GDM1 (cell line): ENCODE results near the gene PI16.

Experiments
- DNase-seq: peaks from one replicate; lab custom pipeline; 2025; lab: John Stamatoyannopoulos, UW

PI16 gene

GRCh38 chr6:36954262-36954931, at the start of gene PI16:
Gene PI16, plus strand, starts transcription at chr6:36954738. Its CDS starts 23 bp downstream, at chr6:36954761.
- DNase-seq, result peak; percentile 85

GRCh38 chr6:36904851-36905393, 49.6 kb upstream of the PI16 start:
- DNase-seq, result no peak

DNA sequence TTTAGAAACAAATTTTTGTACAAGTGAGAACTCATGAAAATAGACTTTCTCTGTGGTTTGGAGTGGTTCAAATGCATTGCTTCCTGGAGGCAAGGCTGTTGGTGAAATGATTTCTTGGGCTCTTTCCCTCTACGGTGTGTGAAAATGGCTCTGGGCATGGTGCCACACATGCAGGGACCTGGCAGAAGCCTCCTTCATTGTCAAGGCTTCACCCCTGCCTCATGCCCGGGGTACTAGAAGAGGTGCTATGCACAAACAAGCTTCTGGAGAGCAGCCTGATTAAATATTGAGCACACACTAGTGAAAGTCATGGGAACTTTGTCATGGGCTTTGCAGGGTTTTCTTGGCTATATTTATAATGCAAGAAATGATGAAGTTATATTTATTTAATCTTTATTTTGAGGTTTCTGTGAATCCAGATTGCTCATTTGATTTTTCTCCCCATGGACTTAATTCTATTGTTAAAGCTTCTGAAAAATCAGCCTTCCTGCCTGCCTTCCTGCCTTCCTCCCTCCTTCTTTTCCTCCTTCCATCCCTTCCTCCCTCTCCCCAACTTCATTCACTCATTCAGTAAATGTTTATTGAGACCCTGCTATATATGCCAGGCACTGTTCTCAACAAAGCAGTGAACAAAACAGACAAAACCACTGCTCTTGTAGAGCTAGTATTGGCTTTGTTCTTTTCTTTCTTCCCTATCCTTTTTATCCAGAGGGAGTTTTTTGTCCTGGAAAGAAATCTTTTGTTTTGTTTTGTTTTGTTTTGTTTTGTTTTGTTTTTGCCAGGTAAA, 47.8 kb upstream of the PI16 start:
- DNase-seq, result no peak

- no peak for DNase-seq
Measured at GRCh38 chr6:36907781-36908180, 46.8 kb upstream of the PI16 start.

GRCh38 chr6:36908747-36909146, 45.8 kb upstream of the PI16 start:
- DNase-seq, result no peak

DNA sequence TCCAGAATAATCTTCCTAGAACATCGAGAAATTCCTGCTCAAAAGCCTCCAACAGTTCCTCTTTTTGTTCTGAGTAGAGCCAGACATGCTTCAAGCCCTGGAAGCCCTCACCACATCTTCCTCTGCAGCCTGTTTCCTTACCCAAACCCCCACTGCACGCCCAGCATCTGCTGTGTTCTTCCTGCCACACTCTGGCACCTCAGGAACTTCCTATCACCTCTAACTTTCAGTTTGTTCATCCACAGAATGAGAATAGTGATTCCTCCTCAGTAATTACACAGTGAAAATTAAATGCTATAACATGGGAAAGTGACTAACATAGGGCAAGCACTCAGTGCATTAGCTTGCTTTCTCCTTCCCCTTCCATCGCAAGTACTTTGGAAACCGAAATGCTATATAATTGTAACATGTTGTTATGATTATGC, 42.5 kb upstream of the PI16 start:
- DNase-seq, result peak; percentile 92

DNA sequence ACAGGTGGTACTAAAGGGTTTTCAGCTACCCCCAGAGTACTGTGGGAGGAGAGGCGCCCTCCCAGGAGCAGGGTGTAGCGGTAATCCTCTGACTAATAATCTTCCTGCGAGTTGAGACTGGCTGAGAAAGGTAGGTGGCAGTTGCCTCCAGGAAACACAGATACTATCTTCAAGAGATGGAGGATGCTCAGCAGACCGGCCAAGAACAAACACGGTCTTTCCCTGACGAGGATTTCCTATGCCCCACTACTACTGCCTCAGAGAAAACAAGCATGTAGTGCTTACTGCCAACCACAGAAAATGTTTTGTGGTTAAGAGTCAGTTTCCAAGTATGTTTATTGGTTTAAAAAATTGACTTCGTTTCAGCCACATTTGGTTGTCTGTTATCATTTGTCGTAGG, 42.0 kb upstream of the PI16 start:
- DNase-seq, result peak; percentile 37

- no peak for DNase-seq
Measured at GRCh38 chr6:36913082-36913481, 41.5 kb upstream of the PI16 start.

DNA sequence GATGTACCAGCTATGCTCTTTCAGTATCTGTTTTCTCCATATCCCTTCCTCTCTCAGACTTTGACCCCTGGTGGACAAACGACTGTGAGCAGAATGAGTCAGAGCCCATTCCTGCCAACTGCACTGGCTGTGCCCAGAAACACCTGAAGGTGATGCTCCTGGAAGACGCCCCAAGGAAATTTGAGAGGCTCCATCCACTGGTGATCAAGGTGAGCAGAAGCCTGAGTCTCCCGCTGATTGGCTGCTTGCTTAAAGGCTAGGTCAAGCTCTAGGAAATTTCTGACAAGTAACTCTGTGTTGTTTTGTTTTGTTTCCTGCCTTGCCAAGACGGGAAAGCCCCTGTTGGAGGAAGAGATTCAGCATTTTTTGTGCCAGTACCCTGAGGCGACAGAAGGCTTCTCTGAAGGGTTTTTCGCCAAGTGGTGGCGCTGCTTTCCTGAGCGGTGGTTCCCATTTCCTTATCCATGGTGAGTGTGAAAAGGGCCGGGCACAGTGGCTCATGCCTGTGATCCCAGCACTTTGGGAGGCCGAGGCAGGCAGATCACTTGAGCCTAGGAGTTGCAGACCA, 40.2 kb upstream of the PI16 start:
- no peak for DNase-seq

DNA sequence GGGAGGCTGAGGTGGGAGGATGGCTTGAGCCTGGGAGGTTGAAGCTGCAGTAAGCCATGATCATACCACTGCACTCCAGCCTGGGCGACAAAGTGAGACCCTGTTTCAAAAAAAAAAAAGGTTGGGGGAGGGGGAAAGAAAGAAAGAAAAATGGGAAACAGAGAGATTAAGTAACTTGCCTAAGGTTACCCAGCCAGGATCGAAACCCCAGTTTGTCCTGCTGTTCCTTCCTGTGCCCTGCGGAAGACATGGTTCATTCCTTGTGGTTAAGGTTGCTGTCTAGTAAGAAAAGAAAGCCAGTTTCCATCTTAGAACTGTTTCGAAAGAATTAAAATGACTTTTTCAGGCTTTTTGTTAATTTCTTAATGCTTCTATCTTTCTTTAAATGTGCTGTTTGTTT, 38.9 kb upstream of the PI16 start:
- DNase-seq, result no peak

DNA sequence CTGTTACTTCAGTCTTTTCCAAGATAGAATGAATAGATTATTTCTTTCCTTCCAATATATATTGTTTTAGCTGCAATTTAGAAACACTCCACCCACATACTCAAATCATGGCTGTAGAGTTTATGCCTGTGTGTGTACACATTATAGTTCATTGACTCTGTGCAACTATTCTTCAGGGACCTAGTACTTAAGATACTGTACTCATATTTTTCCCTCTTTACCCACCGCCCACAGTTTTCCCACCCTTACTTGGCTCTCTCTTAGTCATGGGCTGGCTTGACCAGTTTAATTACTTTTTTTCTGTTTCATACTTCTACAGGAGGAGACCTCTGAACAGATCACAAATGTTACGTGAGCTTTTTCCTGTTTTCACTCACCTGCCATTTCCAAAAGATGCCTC, 38.4 kb upstream of the PI16 start:
- DNase-seq, result no peak

- DNase-seq, result no peak
Measured at GRCh38 chr6:36917541-36918193, 36.9 kb upstream of the PI16 start.

GRCh38 chr6:36920049-36920448, 34.5 kb upstream of the PI16 start:
- DNase-seq, result no peak

GRCh38 chr6:36920546-36920945, 34.0 kb upstream of the PI16 start:
- no peak for DNase-seq

- DNase-seq, result no peak
Measured at GRCh38 chr6:36924131-36924530, 30.4 kb upstream of the PI16 start.

GRCh38 chr6:36924778-36925374, 29.7 kb upstream of the PI16 start:
- no peak for DNase-seq

DNA sequence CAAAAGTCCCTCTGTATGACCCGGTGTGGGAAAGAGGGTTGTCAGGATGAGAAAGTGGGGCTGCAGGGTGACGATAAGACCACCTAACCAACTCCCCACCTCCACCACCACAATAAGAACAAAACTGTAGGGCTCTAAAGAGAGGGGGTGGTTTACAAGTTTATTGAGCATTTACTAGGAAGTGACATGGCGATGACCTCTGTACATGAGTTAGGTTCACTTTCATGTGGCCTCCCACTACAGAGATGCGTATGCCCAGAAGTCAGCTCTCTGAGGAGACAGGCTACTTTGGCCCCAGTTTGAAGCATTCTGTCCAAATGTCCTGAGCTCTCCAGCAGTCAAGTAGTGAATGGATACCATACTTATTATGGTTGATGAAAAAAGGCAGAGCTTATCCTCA, 28.7 kb upstream of the PI16 start:
- no peak for DNase-seq

- DNase-seq, result no peak
Measured at GRCh38 chr6:36926708-36927513, 27.6 kb upstream of the PI16 start.

DNA sequence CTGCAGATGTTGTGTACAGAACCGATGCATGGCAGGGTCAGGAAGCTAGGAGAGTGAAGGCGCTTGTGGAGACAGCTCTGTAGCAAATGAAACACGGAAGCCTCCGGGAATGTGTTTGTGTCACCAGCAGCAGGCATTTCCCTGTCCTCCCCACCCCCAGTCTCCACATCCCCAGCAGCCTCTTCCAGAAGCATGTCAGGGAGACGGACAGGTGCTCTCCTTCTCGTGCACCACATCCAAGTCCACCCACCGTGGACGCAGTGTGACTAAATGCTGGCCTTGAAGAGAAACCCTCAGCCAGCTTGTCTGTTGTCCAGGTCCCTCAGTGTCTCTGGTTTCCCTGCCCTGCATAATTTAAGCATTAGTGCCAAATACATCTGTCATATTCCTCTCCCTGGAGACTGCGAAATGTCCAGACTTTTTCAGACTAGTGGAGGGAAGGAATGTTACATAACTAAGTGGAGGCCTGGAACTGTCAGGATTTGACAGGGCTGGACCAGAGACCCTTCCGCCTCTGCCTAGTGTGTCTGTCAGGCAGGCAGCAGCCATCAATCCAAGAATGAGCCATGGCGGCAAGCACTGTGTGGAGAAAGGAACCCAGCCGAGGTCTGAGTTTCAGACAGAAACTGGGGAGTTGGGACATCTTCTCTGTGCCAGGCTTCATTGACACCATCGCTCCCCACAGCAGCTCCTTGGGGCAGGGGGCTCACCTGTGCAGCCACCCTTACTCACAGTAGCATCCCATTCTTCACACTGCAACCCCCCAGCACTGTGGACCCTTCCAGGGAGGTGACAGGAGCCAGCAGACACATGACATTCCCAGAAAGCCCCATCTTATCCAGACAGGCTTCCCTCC, 26.6 kb upstream of the PI16 start:
- DNase-seq, result no peak

GRCh38 chr6:36928547-36928918, 26.0 kb upstream of the PI16 start:
- DNase-seq, result no peak
